Measurements from ENCODE around the gene PKNOX2. TPM values are rescaled to one million over a fixed set of nuclear protein-coding genes. Genes with fewer than 3 reads are reported as not detected.

PKNOX2 gene
- total RNA-seq, 1 experiment from 2014 or later: 3.7 TPM

DNA sequence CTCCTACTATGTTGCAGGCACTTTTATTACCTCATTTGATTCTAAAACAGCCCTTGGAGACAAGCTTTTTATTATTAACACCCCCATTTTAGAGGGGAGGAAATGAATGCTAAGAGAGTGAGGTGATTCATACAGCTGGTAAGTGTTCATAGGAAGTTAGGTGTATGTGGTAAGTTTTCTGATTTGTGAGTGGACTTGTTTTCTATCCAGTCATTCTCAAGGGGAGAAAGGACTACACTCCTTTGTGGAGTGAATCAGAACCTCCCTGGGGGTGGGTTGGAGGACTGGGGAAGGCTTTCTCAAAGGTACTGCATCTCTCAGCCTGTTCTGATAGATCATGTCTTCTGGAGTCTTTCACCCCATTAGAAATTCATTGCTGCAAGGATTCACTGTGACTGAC lies 23.5 kb downstream of the PKNOX2 start:
- POLR2A ChIA-PET: interaction anchor here (1.1 kb wide), 1 partner anchor 9 kb away, joined by 3 read pairs; no protein-coding TSS in a partner anchor
- ATAC-seq: no peak
- Mint-ChIP-seq H3K27ac (no peak overlapping the region), H3K36me3 (no peaks in the 10 kb centered on the region; the same call in 1 of the 2 replicates), H3K4me3 (no peak overlapping the region), H3K9me3 (0 out of 2 replicates have a peak, but pooled peaks cover 5% of the 10 kb centered on the region), H3K4me1 (peaks cover 24% of the 10 kb centered on the region), H3K27me3 (ENCODE audit: low read depth) (no peaks in the 10 kb centered on the region; the same call in 1 of the 2 replicates)
- TF ChIP-seq CREB1 (CRISPR knock-in tag; IDR thresholded peaks at IDR 0.05) (no peak), FOXK1 (CRISPR knock-in tag; IDR thresholded peaks at IDR 0.05) (no peak), IRF1 (CRISPR knock-in tag; IDR thresholded peaks at IDR 0.05) (no peak), ZNF121 (CRISPR knock-in tag; IDR thresholded peaks at IDR 0.05) (no peak), TEAD1 (CRISPR knock-in tag; IDR thresholded peaks at IDR 0.05) (no peak), NR2C2 (CRISPR knock-in tag; IDR thresholded peaks at IDR 0.05) (no peak), USF1 (CRISPR knock-in tag; IDR thresholded peaks at IDR 0.05) (no peak), ETV6 (CRISPR knock-in tag; IDR thresholded peaks at IDR 0.05) (no peak), SP1 (CRISPR knock-in tag; conservative IDR thresholded peaks at IDR 0.05) (no peak)
- TF ChIP-seq, protein P1, sequence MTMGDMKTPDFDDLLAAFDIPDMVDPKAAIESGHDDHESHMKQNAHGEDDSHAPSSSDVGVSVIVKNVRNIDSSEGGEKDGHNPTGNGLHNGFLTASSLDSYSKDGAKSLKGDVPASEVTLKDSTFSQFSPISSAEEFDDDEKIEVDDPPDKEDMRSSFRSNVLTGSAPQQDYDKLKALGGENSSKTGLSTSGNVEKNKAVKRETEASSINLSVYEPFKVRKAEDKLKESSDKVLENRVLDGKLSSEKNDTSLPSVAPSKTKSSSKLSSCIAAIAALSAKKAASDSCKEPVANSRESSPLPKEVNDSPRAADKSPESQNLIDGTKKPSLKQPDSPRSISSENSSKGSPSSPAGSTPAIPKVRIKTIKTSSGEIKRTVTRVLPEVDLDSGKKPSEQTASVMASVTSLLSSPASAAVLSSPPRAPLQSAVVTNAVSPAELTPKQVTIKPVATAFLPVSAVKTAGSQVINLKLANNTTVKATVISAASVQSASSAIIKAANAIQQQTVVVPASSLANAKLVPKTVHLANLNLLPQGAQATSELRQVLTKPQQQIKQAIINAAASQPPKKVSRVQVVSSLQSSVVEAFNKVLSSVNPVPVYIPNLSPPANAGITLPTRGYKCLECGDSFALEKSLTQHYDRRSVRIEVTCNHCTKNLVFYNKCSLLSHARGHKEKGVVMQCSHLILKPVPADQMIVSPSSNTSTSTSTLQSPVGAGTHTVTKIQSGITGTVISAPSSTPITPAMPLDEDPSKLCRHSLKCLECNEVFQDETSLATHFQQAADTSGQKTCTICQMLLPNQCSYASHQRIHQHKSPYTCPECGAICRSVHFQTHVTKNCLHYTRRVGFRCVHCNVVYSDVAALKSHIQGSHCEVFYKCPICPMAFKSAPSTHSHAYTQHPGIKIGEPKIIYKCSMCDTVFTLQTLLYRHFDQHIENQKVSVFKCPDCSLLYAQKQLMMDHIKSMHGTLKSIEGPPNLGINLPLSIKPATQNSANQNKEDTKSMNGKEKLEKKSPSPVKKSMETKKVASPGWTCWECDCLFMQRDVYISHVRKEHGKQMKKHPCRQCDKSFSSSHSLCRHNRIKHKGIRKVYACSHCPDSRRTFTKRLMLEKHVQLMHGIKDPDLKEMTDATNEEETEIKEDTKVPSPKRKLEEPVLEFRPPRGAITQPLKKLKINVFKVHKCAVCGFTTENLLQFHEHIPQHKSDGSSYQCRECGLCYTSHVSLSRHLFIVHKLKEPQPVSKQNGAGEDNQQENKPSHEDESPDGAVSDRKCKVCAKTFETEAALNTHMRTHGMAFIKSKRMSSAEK (CRISPR knock-in tag; IDR thresholded peaks at IDR 0.05; ENCODE audit: borderline replicate concordance): no peak
- TF ChIP-seq, protein P2, sequence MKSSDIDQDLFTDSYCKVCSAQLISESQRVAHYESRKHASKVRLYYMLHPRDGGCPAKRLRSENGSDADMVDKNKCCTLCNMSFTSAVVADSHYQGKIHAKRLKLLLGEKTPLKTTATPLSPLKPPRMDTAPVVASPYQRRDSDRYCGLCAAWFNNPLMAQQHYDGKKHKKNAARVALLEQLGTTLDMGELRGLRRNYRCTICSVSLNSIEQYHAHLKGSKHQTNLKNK (CRISPR knock-in tag; IDR thresholded peaks at IDR 0.05): no peak
- TF ChIP-seq, protein P3, sequence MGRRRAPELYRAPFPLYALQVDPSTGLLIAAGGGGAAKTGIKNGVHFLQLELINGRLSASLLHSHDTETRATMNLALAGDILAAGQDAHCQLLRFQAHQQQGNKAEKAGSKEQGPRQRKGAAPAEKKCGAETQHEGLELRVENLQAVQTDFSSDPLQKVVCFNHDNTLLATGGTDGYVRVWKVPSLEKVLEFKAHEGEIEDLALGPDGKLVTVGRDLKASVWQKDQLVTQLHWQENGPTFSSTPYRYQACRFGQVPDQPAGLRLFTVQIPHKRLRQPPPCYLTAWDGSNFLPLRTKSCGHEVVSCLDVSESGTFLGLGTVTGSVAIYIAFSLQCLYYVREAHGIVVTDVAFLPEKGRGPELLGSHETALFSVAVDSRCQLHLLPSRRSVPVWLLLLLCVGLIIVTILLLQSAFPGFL (CRISPR knock-in tag; IDR thresholded peaks at IDR 0.05; ENCODE audit: borderline replicate concordance): no peak
- CTCF ChIA-PET: interaction anchor here (0.6 to 1.3 kb wide), 2 partner anchors 97 to 158 kb away, joined by 3 to 6 read pairs; no protein-coding TSS in a partner anchor
- no peak for DNase-seq (ENCODE audit: low spot score)

DNA sequence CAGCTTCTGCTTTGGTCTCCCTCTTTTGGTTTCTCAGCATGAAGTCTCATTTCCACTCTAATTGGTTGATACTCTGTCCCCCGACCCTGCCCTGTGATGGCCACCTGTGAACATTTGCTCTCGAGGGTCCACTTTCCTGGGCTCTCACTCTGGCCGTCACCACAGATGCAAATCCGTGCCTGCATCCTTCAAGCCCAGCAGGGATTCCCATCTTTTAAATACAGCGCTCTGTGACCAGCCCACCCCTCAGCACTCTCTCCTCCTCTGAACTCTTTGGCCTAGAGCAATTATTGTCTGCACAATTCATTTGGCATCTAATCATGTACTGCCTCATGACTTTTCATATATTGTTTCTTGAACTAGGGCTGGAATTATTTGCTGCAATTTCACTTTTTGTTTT lies 26.0 kb downstream of the PKNOX2 start:
- POLR2A ChIA-PET: no interaction called here
- H3K27me3 Mint-ChIP-seq (ENCODE audit: low read depth): no peaks in the 10 kb centered on the region; the same call in 1 of the 2 replicates
- TF ChIP-seq, protein P4, sequence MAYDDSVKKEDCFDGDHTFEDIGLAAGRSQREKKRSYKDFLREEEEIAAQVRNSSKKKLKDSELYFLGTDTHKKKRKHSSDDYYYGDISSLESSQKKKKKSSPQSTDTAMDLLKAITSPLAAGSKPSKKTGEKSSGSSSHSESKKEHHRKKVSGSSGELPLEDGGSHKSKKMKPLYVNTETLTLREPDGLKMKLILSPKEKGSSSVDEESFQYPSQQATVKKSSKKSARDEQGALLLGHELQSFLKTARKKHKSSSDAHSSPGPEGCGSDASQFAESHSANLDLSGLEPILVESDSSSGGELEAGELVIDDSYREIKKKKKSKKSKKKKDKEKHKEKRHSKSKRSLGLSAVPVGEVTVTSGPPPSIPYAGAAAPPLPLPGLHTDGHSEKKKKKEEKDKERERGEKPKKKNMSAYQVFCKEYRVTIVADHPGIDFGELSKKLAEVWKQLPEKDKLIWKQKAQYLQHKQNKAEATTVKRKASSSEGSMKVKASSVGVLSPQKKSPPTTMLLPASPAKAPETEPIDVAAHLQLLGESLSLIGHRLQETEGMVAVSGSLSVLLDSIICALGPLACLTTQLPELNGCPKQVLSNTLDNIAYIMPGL (CRISPR knock-in tag; IDR thresholded peaks at IDR 0.05): no peak
- TF ChIP-seq, protein P5, sequence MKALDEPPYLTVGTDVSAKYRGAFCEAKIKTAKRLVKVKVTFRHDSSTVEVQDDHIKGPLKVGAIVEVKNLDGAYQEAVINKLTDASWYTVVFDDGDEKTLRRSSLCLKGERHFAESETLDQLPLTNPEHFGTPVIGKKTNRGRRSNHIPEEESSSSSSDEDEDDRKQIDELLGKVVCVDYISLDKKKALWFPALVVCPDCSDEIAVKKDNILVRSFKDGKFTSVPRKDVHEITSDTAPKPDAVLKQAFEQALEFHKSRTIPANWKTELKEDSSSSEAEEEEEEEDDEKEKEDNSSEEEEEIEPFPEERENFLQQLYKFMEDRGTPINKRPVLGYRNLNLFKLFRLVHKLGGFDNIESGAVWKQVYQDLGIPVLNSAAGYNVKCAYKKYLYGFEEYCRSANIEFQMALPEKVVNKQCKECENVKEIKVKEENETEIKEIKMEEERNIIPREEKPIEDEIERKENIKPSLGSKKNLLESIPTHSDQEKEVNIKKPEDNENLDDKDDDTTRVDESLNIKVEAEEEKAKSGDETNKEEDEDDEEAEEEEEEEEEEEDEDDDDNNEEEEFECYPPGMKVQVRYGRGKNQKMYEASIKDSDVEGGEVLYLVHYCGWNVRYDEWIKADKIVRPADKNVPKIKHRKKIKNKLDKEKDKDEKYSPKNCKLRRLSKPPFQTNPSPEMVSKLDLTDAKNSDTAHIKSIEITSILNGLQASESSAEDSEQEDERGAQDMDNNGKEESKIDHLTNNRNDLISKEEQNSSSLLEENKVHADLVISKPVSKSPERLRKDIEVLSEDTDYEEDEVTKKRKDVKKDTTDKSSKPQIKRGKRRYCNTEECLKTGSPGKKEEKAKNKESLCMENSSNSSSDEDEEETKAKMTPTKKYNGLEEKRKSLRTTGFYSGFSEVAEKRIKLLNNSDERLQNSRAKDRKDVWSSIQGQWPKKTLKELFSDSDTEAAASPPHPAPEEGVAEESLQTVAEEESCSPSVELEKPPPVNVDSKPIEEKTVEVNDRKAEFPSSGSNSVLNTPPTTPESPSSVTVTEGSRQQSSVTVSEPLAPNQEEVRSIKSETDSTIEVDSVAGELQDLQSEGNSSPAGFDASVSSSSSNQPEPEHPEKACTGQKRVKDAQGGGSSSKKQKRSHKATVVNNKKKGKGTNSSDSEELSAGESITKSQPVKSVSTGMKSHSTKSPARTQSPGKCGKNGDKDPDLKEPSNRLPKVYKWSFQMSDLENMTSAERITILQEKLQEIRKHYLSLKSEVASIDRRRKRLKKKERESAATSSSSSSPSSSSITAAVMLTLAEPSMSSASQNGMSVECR (CRISPR knock-in tag; IDR thresholded peaks at IDR 0.05; ENCODE audit: borderline replicate concordance): no peak
- no peak for TF ChIP-seq IRF2 (CRISPR knock-in tag; IDR thresholded peaks at IDR 0.05; ENCODE audit: borderline replicate concordance, low read depth)
- no peak for TF ChIP-seq ZBTB21 (CRISPR knock-in tag; IDR thresholded peaks at IDR 0.05; ENCODE audit: borderline replicate concordance)
- no peak for TF ChIP-seq CREM (CRISPR knock-in tag; IDR thresholded peaks at IDR 0.05)
- TF ChIP-seq ESRRA (CRISPR knock-in tag; IDR thresholded peaks at IDR 0.05; ENCODE audit: borderline replicate concordance): no peak
- no peak for TF ChIP-seq TEAD4 (CRISPR knock-in tag; IDR thresholded peaks at IDR 0.05)
- no peak for TF ChIP-seq FOXJ3 (CRISPR knock-in tag; IDR thresholded peaks at IDR 0.05; ENCODE audit: borderline replicate concordance)
- no peak for TF ChIP-seq SMAD4 (CRISPR knock-in tag; IDR thresholded peaks at IDR 0.05)
- TF ChIP-seq GABPB1 (CRISPR knock-in tag; IDR thresholded peaks at IDR 0.05): no peak
- no peak for TF ChIP-seq SP1 (CRISPR knock-in tag; conservative IDR thresholded peaks at IDR 0.05)
- H3K9me3 Mint-ChIP-seq: peaks cover 17% of the 10 kb centered on the region
- DNase-seq (ENCODE audit: low spot score) (no peak), ATAC-seq (no peak)
- H3K36me3 Mint-ChIP-seq: peaks cover 2% of the 10 kb centered on the region; the same call in 1 of the 2 replicates
- no peak overlapping the region for H3K4me3 Mint-ChIP-seq
- no peak overlapping the region for H3K27ac Mint-ChIP-seq
- peaks cover 24% of the 10 kb centered on the region for H3K4me1 Mint-ChIP-seq
- CTCF ChIA-PET: no interaction called here

Measured in WTC11 (cell line).